ENCODE results near the gene KIZ. TPM values are rescaled to one million over a fixed set of nuclear protein-coding genes. Genes with fewer than 3 reads are reported as not detected.

The KIZ gene
- total RNA-seq, 4 donors from 2014 or later = 21.1 to 66.6 (median 34.6) TPM

DNA sequence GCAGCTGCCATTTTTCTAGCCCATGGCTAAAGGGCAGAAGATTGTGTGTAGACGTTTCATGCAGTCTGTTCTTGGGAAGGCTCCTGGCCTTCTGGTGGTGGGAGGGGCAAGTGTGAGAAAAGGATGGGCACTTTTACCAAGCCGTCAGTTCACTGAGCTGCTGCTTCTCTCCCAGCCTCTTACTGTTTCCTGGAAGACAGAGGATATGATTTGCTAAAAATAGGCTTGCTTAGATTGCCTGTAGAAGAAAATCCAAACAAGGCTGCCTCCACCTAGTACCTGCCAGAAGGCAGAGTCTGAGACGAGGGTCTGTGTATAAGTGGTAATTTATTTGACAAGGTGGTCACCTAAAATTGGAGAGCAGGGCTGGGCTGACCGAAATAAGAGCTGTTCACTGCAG lies 7.5 kb downstream of the KIZ start:
- Histone ChIP-seq H3K27ac (peak overlapping the region in 1 of 4 donors; percentile 37), H3K4me1 (peaks cover 6 to 19% of the 10 kb centered on the region in 2 donors), H3K36me3 (peaks cover 0 to 16% of the 10 kb centered on the region in 2 donors), H3K4me3 (no peak overlapping the region), H3K27me3 (no peaks in the 10 kb centered on the region), H3K9me3 (no peaks in the 10 kb centered on the region)
- DNase-seq = no peak
- intact Hi-C loops (cut with DNase I; ENCODE audit: low total_unique reads) = no loop called here
- in situ Hi-C loops (cut with MboI; ENCODE audit: low sequenced_read_pairs in 4 of 4) = loop anchor here in 1 of 4 donors (25.0 kb wide), 1 partner anchor 421 kb away; the partner anchor contains the start of gene RALGAPA2
- no peak for ATAC-seq
- TF ChIP-seq, protein P1, sequence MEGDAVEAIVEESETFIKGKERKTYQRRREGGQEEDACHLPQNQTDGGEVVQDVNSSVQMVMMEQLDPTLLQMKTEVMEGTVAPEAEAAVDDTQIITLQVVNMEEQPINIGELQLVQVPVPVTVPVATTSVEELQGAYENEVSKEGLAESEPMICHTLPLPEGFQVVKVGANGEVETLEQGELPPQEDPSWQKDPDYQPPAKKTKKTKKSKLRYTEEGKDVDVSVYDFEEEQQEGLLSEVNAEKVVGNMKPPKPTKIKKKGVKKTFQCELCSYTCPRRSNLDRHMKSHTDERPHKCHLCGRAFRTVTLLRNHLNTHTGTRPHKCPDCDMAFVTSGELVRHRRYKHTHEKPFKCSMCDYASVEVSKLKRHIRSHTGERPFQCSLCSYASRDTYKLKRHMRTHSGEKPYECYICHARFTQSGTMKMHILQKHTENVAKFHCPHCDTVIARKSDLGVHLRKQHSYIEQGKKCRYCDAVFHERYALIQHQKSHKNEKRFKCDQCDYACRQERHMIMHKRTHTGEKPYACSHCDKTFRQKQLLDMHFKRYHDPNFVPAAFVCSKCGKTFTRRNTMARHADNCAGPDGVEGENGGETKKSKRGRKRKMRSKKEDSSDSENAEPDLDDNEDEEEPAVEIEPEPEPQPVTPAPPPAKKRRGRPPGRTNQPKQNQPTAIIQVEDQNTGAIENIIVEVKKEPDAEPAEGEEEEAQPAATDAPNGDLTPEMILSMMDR (IDR thresholded peaks at IDR 0.05 in 4 of 5, conservative IDR thresholded peaks at IDR 0.05 in 1 of 5) = no peak
- no peak for TF ChIP-seq POLR2A (IDR thresholded peaks at IDR 0.05)

DNA sequence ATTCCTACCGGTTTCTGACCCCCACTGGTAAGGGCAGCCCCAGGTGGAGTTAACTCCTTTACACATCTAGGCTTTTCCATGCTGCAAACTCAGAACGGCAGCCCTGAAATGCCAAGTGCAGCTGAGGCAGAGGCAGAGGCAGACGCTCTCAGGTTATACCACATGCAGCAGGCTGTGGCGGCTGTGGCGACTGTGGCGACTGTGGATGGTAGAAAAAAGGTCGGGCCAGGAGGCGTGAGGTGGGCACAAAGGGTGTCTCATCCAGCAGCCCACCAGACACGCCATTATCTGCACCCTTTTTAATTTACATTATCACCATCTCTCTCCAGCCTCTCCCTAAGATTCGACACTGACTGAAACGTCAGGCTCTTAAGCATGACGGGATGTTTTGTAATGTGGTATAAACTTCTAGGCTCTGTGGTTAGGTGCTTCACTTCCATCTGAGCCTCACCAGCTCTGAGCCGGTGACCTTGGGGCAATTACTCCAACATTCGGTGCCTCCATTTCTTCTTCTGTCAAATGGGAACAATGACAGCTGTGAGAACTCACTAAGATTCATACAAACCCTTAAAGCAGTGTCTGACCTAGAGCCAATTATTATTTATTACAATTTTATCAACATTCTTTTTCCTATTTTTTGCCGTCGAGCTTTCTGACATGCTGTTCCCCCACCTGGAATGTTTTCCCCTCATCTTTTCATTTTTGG lies 8.2 kb downstream of the KIZ start:
- DNase-seq (no peak), ATAC-seq (no peak)
- Histone ChIP-seq H3K4me1 (peaks cover 6 to 19% of the 10 kb centered on the region in 2 donors), H3K27me3 (no peaks in the 10 kb centered on the region), H3K9me3 (no peaks in the 10 kb centered on the region), H3K36me3 (peaks cover 0 to 16% of the 10 kb centered on the region in 2 donors), H3K4me3 (no peak overlapping the region), H3K27ac (no peak overlapping the region)
- TF ChIP-seq, protein P1 (IDR thresholded peaks at IDR 0.05 in 4 of 5, conservative IDR thresholded peaks at IDR 0.05 in 1 of 5) = no peak
- no peak for TF ChIP-seq POLR2A (IDR thresholded peaks at IDR 0.05)
- in situ Hi-C loops (cut with MboI; ENCODE audit: low sequenced_read_pairs in 4 of 4) (loop anchor here in 1 of 4 donors (25.0 kb wide), 1 partner anchor 422 kb away; the partner anchor contains the start of gene RALGAPA2), intact Hi-C loops (cut with DNase I; ENCODE audit: low total_unique reads) (no loop called here)

DNA sequence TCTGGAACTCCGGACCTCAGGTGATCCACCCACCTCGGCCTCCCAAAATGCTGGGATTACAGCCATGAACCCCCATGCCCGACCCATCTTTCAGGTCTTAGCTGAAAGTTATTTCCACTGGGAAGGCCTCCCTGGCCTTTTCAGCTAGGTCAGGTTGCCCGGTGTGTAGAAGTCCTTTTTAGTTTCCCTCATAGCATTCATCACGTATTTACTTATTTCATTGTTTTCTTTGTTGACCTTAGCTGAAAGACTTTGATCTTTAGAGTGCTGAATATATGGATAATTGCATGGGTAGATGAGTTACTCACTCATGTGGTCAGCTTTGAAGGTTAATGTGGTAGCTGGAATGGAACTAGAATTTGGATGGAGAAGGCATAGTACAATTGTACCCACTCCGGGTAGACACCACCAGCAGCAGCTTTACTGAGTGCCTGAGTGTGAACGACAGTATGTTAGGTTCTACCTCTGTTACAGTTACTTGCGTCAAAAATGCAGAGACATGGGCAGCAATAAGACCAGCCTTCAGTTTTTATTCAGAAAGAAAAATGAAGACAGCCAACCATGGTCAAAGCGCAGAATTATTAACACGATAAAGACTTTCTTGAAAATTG lies 9.1 kb downstream of the KIZ start:
- peaks cover 6 to 19% of the 10 kb centered on the region in 2 donors for H3K4me1 ChIP-seq
- H3K27me3 ChIP-seq = no peaks in the 10 kb centered on the region
- no peaks in the 10 kb centered on the region for H3K9me3 ChIP-seq
- in situ Hi-C loops (cut with MboI; ENCODE audit: low sequenced_read_pairs in 4 of 4) = loop anchor here in 1 of 4 donors (25.0 kb wide), 1 partner anchor 423 kb away; the partner anchor contains the start of gene RALGAPA2
- H3K27ac ChIP-seq = no peak overlapping the region
- no peak overlapping the region for H3K4me3 ChIP-seq
- peaks cover 0 to 16% of the 10 kb centered on the region in 2 donors for H3K36me3 ChIP-seq
- no peak for ATAC-seq
- intact Hi-C loops (cut with DNase I; ENCODE audit: low total_unique reads) = no loop called here
- DNase-seq = no peak
- no peak for TF ChIP-seq POLR2A (IDR thresholded peaks at IDR 0.05)
- TF ChIP-seq, protein P1 (IDR thresholded peaks at IDR 0.05 in 4 of 5, conservative IDR thresholded peaks at IDR 0.05 in 1 of 5) = no peak

DNA sequence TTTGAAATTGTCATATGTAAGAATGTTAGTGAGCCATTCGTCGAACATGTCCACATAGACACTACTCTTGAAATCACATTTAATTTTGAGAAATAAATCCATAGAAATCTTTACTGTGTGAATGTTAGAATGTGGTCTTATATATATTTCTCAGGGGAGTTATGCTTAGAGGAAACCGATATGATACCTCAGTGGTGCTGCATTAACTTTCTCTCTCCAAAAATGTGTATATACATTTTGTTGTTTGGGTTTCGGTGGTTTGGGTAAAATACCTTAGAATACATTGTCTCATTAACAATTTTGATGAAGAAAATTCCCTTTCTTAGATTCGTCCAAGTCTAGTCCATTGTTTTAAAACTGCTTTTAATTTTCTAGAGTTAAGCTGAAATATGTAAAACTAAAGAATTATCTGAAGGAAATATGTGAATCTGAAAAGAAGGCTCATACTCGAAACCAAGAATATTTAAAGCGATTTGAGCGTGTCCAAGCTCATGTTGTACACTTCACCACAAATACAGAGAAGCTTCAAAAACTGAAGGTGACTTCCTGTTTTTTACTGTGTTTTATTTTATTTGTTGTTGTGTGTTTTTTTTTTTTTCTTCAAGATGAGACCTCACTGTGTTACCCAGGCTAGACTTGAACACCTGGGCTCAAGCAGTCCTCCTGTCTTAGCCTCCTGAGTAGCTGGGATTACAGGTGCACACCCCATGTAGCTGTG lies 10.3 kb downstream of the KIZ start:
- peaks cover 0 to 15% of the 10 kb centered on the region in 2 donors for H3K36me3 ChIP-seq
- H3K9me3 ChIP-seq = no peaks in the 10 kb centered on the region
- H3K27ac ChIP-seq = no peak overlapping the region
- H3K4me1 ChIP-seq = peaks cover 6 to 19% of the 10 kb centered on the region in 2 donors
- intact Hi-C loops (cut with DNase I; ENCODE audit: low total_unique reads) (no loop called here), in situ Hi-C loops (cut with MboI; ENCODE audit: low sequenced_read_pairs in 4 of 4) (loop anchor here in 1 of 4 donors (25.0 kb wide), 1 partner anchor 424 kb away; the partner anchor contains the start of gene RALGAPA2)
- no peak for ATAC-seq
- DNase-seq = no peak
- no peak overlapping the region for H3K4me3 ChIP-seq
- TF ChIP-seq, protein P1 (IDR thresholded peaks at IDR 0.05 in 4 of 5, conservative IDR thresholded peaks at IDR 0.05 in 1 of 5) = no peak
- no peak for TF ChIP-seq POLR2A (IDR thresholded peaks at IDR 0.05)
- H3K27me3 ChIP-seq = no peaks in the 10 kb centered on the region
